ENCODE results near the gene UBE2Z.

GRCh38 chr17:48951572-48951971, 43.4 kb downstream of the UBE2Z start:
- TF ChIP-seq, protein P1, sequence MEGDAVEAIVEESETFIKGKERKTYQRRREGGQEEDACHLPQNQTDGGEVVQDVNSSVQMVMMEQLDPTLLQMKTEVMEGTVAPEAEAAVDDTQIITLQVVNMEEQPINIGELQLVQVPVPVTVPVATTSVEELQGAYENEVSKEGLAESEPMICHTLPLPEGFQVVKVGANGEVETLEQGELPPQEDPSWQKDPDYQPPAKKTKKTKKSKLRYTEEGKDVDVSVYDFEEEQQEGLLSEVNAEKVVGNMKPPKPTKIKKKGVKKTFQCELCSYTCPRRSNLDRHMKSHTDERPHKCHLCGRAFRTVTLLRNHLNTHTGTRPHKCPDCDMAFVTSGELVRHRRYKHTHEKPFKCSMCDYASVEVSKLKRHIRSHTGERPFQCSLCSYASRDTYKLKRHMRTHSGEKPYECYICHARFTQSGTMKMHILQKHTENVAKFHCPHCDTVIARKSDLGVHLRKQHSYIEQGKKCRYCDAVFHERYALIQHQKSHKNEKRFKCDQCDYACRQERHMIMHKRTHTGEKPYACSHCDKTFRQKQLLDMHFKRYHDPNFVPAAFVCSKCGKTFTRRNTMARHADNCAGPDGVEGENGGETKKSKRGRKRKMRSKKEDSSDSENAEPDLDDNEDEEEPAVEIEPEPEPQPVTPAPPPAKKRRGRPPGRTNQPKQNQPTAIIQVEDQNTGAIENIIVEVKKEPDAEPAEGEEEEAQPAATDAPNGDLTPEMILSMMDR (IDR thresholded peaks at IDR 0.05) = no peak
- TF ChIP-seq POLR2A (IDR thresholded peaks at IDR 0.05) (no peak), POLR2AphosphoS5 (IDR thresholded peaks at IDR 0.05) (no peak)
